A549 treated with Mapracorat at 1 μM for 4 hours (cell line): ENCODE results near the gene RALGPS1. TPM values are rescaled to one million over a fixed set of nuclear protein-coding genes. Genes with fewer than 3 reads are reported as not detected.

Experiments
- total RNA-seq: library from RNA; stranded (reverse); fragments of 200-300 nt; extraction: Qiagen RNA extraction; gene quantifications from 5 replicates; pipeline ENCODE4 v1.2.3, GENCODE V29; 2022

The RALGPS1 gene, protein sequence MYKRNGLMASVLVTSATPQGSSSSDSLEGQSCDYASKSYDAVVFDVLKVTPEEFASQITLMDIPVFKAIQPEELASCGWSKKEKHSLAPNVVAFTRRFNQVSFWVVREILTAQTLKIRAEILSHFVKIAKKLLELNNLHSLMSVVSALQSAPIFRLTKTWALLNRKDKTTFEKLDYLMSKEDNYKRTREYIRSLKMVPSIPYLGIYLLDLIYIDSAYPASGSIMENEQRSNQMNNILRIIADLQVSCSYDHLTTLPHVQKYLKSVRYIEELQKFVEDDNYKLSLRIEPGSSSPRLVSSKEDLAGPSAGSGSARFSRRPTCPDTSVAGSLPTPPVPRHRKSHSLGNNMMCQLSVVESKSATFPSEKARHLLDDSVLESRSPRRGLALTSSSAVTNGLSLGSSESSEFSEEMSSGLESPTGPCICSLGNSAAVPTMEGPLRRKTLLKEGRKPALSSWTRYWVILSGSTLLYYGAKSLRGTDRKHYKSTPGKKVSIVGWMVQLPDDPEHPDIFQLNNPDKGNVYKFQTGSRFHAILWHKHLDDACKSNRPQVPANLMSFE
- total RNA-seq: 1.7 to 3.3 TPM (median 2.4 TPM) in 5 replicates

DNA sequence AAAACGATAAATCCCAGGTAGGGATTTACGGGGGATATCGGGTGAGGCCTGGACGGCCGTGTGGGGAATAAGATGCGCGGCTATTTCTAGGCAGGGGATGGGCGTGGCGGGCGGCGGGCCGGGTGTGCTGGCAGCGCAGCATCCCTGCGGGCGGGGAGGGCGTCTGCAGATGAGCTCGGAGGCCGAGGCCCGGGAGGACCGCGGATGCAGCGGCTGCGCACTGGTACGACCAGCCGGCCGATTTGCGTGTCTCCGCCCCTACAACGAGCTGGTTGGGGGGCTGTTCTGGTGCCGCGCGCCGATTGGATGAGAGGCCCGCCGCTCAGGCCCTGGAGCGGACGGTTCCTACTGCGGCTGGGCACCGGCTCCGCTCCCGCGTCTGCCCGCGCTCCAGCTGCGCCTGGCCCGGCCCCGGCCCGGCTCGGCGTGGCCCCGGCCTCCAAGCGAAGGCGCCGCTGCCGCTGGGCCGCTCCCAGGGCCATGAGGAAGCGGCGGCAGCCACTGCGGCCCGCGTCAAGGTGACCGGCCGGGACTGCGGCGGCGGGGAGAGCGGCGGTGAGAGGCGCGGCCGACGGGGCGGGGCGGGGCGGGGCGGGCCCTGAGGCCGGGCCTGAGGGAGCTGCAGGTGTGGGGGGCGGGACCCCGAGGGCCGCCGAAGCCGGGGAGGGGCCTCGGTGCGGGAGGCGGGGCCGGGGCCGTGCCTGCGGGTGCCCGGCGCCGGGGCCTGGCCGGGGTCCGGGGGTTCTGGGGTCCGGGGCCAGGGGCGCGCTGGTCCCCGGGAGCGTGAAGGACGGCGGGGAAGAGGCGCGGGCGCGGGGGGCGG is at the start of gene RALGPS1:
Gene RALGPS1 (plus strand): TSS at position 325 of the 823 bp plus-strand sequence. CDS start 47,508 bp downstream, outside the sequence.

DNA sequence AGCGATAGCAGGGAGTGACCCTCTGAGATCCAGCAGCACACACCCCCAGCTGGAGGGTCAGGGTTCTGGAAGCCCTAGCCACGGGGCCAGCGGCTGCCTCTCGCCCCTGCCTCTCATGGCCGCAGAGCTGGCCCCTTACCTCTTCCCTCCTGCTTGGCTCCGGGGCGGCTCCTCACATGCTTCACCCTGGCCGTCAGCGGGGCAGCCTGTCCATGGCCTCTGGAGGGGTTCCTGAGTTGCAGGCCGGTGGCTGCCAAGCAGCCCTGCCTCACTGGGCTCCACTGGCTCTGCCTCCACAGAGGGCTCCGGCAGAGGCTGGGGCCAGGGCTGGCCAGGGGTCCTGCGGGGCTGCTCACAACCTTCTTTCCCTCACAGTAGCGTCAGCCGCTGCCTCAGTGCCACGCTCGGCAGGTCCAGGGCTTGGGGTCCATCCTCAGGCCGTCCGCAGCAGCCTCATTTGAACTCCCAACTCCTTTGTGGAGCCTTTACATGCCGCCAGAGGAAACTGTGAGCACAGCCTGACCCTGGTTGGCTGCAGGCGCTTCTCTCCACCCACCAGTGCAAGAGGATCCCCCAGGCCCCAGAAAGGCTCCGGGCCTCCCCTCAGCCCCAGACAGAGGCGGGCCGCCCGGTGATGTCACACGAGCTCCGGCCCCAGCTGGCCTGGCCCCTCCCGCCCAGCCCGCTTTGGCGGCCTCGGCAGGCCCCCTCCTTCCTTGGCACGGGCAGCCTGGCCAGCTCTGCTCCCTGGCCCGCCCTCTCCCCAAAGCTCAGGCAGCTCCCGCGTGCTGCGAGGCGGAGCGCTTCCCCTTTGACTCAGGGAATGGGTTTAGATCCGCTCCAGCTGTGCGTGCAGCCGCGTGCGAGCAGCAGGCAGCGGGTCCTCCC is 207.8 kb downstream of the RALGPS1 start, which contains the start of gene ANGPTL2:
Gene ANGPTL2 (minus strand): TSS at position 460 of the 888 bp plus-strand sequence. CDS start 13,904 bp downstream, outside the sequence.

DNA sequence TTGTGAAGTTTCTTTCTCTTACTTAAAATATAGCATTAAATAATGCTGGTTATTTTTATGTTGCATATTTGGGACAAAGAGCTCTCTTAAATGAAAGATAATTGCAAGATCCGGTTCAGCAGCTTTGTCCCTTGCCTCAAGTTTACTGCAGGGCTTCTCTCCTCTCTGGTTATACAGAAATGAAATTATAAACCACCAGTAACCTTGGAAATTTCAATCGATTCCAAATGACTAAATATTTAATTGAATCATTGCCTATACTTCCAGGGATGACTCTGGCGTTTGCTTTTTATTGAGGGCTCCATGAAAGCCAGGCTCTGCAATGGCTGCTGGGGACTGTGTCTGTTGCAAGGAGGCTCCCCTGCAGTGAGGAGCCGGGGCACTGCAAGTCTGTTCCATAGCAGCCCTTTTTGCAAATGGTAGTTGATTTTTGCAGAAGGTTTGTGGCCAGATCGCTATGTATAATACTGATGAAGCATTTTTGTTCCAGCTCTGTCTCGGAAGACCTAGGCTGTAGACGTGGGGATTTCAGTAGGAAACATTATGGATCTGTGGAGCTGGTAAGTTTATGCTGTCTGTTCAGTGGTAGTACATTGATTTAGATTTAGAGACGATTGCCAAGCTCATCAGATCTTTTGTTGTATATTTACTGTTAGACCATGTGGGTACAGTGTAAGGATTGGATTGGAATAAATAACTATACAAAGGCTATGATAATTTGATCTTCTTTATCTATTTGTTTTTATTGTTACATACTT is 350.1 kb downstream of the RALGPS1 start, which contains the start of gene GARNL3:
Gene GARNL3 (plus strand): TSS at position 313 of the 758 bp plus-strand sequence. CDS start 104 bp downstream, at position 417.

Other genes starting within 250 kb of the RALGPS1 start
- 7.2 to 10.4 TPM (median 7.4 TPM) in 5 replicates for gene ZBTB43, start 109.7 kb upstream of the RALGPS1 start, total RNA-seq
- gene ZBTB34, start 54.1 kb upstream of the RALGPS1 start, total RNA-seq: 3.3 to 4.0 TPM (median 3.6 TPM) in 5 replicates
- not detected in 5 replicates for gene ANGPTL2, start 207.9 kb downstream of the RALGPS1 start, total RNA-seq